AG09309 (cell line): ENCODE data around the gene HARBI1.

ENCODE experiments used
- DNase-seq: peaks from one replicate; pipeline ENCODE4 v3.0.0-alpha.2; 2010; ENCODE audit warnings: low read depth
- H3K4me3 ChIP-seq: 2 replicates; pipeline ENCODE4 v1.5.1; 2011; ENCODE audit warnings: mild to moderate bottlenecking, low read depth, low read length, moderate library complexity; ENCODE audit not compliant: control insufficient read depth
- TF ChIP-seq, protein P1 (sequence below): IDR thresholded peaks from 2 replicates; pipeline ENCODE4 v1.5.1; 2011; ENCODE audit warnings: mild to moderate bottlenecking, low read depth, low read length, inconsistent platforms; ENCODE audit not compliant: insufficient read depth, control insufficient read depth; ENCODE audit errors: missing control alignments

The HARBI1 gene

DNA sequence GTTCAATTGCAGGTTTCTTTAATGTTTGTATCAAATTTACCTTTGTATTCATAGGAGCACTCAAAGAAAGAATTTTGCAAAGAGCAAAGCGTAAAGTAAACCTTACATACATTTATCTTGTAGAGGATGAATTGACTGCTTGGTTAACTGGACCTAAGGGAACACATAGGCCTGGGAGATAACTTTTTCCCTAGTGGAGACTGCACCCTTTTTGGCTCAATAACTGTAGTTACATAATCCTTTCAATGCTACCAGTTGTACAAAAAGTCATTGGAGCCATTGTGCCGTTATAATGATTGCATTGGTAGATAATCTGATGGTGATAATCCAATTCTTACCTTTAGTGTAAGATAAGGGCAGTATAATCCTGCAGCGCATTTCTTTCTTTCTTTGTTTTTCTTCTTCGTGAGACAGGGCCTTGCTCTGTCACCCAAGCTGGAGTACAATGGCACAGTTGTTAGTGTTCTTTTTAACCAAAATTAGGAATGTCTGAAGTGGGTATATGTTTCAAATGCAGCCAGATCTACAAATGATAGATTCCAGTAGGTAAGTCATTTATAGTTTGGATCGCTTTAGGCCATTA, 18.6 kb upstream of the HARBI1 start:
- no peak for DNase-seq
- TF ChIP-seq, protein P1, sequence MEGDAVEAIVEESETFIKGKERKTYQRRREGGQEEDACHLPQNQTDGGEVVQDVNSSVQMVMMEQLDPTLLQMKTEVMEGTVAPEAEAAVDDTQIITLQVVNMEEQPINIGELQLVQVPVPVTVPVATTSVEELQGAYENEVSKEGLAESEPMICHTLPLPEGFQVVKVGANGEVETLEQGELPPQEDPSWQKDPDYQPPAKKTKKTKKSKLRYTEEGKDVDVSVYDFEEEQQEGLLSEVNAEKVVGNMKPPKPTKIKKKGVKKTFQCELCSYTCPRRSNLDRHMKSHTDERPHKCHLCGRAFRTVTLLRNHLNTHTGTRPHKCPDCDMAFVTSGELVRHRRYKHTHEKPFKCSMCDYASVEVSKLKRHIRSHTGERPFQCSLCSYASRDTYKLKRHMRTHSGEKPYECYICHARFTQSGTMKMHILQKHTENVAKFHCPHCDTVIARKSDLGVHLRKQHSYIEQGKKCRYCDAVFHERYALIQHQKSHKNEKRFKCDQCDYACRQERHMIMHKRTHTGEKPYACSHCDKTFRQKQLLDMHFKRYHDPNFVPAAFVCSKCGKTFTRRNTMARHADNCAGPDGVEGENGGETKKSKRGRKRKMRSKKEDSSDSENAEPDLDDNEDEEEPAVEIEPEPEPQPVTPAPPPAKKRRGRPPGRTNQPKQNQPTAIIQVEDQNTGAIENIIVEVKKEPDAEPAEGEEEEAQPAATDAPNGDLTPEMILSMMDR, result no peak
- H3K4me3 ChIP-seq, result no peak overlapping the region

DNA sequence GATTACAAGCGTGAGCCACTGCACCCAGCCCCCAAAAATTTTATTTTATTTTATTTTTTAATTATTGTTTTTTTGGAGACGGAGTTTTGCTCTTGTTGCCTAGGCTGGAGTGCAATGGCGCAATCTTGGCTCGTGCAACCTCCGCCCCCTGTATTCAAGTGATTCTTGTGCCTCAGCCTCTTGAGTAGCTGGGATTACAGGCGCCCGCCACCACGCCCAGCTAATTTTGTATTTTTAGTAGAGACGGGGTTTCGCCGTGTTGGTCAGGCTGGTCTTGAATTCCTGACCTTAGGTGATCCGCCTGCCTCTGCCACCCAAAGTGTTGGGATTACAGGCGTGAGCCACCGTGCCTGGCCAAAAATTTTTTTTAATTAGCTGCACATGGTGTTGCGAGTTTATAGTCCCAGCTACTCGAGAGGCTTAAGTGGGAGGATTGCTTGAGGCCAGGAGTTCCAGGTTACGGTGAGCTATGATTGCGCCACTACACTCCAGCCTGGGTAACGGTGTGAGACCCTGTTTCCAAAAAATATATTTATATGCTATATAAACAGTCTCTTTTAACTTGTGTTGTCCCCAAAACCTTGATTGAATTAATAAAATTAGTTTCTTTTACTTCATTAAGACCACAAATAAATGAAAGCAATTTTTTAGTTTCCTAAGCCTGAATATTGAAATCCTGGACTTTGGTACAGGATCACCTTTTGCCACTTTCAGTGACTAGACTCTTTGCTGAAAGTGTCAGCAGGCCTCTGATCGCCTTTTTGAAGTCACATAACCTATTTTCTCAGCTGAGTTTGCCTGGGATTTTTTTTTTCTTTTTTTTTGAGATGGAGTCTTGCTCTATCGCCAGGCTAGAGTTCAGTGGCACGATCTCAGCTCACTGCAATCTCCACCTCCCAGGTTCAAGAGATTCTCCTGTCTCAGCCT, 16.5 kb upstream of the HARBI1 start:
- DNase-seq, result no peak
- TF ChIP-seq, protein P1, result no peak

DNA sequence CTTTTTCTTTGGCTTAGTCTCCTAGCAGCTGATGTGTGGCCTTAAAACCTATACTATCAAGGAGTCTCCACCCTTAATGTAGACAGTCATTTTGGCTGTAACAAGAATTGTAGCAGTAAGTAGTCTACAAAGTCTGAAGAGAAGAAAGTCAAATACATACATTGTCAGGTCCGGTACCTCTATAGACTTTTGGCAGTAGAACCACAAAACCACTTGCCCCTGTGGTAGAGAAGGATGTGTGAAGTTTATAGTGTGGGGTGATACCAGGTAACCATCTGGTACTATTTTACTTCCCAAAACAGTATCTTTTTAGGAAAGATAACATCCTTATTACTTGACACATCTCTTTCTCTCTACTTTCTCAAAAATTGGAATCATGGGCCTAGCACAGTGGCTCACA, 15.5 kb upstream of the HARBI1 start:
- DNase-seq, result no peak
- TF ChIP-seq, protein P1, result no peak
- no peak overlapping the region for H3K4me3 ChIP-seq

More for the DNA sequence above, 16.5 kb upstream of the HARBI1 start:
- H3K4me3 ChIP-seq, result no peak overlapping the region

DNA sequence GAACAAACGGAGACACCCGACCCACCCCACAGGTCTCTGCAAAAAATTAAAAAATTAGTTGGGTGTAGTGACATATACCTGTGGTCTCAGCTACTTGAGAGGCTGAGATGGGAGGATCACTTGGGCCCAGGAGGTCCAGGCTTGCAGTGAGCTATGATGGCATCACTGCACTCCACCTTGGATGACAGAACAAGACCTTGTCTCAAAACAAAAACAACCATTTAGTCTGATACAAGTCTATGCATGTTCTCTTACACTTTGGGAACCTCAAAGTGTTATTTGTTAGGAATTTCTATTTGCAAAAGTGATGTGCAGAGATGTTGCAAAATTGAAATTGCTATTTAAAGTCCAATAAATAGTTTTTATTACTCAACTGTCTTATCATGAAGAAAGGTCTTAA, 14.6 kb upstream of the HARBI1 start:
- TF ChIP-seq, protein P1, result no peak
- DNase-seq, result no peak

DNA sequence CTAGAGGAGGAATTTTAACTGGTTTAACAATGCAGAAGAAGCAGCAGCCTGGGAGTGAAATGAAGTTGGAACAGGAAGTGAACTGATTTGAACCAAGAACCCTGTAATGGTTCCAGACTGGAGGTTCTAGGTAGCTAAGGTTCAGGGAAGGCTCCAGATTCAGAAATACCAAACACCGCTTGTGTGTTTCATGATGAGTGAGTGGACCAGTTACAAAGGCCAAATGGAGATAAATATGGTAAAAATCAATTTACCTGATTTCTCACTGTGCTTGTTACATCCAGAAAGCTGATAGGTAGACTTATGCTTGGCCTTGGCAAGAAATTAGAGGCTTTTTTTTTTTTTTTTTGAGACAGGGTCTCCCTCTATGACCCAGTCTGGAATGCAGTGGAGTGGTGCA, 13.2 kb upstream of the HARBI1 start:
- H3K4me3 ChIP-seq, result no peak overlapping the region
- no peak for DNase-seq
- TF ChIP-seq, protein P1, result no peak

More for the DNA sequence above, 14.6 kb upstream of the HARBI1 start:
- H3K4me3 ChIP-seq, result no peak overlapping the region

DNA sequence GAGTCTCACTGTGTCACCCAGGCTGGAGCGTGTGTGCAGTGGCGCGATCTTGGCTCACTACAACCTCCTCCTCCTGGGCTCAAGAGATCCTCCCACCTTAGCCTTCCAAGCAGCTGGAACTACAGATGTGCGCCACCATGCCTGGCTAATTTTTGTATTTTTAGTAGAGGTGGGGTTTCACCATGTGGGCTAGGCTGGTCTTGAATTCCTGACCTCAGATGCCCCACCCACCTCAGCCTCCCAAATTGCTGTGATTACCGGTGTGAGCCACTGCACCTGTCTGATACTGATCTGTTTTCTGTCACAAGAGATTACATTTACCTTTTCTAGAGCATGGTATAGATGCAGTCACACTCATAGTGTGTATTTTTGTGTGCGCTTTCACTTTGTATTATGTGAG, 11.9 kb upstream of the HARBI1 start:
- no peak for DNase-seq
- TF ChIP-seq, protein P1, result no peak
- H3K4me3 ChIP-seq, result no peak overlapping the region
